ENCODE results near the gene ZNF710.

GRCh38 chr15:90104551-90104950, 103.4 kb downstream of the ZNF710 start:
- TF ChIP-seq MXI1 (conservative IDR thresholded peaks at IDR 0.05; ENCODE audit: poor library complexity, severe bottlenecking) = no peak
- TF ChIP-seq CTCF (IDR thresholded peaks at IDR 0.05; ENCODE audit: poor library complexity, severe bottlenecking) = no peak
- no peak for TF ChIP-seq EP300 (conservative IDR thresholded peaks at IDR 0.05; ENCODE audit: poor library complexity, severe bottlenecking)
- TF ChIP-seq EZH2 (IDR thresholded peaks at IDR 0.05; ENCODE audit: borderline replicate concordance, insufficient read depth, low read length, poor library complexity, severe bottlenecking) = no peak
- no peak for TF ChIP-seq POLR2AphosphoS5 (IDR thresholded peaks at IDR 0.05)
- no peak for TF ChIP-seq REST (IDR thresholded peaks at IDR 0.05; ENCODE audit: borderline replicate concordance)
- no peak for TF ChIP-seq SMC3 (conservative IDR thresholded peaks at IDR 0.05; ENCODE audit: poor library complexity)

Data from neural cell (in vitro differentiated cells).